HG03565 (cell line): ENCODE data around the gene SFXN5.

Source experiments
- ATAC-seq: cut with Tn5 transposase; IDR thresholded peaks from one replicate; pipeline ENCODE4 v1.9.1; 2021; ENCODE audit warnings: mild to moderate bottlenecking, moderate library complexity; ENCODE audit not compliant: unreplicated experiment

The SFXN5 gene

DNA sequence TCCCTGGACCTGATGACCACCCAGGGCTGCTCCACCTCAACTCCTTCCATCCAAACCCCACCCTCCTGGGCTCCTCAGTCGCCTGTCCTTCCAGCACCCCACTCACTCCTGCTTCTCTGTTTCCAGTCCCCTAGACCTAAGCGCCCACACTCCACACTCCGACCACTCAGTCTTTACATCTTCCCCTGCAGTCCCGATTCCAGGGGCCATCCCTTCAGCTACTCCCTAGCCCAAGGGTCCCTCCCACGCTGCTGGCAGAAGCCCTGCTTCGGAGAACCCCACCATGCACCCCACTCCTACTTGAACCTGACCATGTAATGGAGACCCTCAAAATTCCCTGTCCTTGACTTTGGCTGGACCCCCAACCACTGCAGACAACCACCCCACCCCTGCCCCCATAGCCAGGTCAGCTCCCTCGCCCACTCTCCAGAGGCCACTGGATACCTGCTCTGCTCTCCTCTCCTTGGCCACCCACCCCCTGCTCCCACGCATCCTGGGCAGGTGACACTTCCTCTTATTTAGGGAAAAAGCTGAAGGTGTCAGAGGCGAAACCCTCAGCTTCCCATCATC, 126.0 kb downstream of the SFXN5 start:
- no peak for ATAC-seq

- ATAC-seq = no peak
Measured at GRCh38 chr2:72944804-72945449, 126.6 kb downstream of the SFXN5 start.

DNA sequence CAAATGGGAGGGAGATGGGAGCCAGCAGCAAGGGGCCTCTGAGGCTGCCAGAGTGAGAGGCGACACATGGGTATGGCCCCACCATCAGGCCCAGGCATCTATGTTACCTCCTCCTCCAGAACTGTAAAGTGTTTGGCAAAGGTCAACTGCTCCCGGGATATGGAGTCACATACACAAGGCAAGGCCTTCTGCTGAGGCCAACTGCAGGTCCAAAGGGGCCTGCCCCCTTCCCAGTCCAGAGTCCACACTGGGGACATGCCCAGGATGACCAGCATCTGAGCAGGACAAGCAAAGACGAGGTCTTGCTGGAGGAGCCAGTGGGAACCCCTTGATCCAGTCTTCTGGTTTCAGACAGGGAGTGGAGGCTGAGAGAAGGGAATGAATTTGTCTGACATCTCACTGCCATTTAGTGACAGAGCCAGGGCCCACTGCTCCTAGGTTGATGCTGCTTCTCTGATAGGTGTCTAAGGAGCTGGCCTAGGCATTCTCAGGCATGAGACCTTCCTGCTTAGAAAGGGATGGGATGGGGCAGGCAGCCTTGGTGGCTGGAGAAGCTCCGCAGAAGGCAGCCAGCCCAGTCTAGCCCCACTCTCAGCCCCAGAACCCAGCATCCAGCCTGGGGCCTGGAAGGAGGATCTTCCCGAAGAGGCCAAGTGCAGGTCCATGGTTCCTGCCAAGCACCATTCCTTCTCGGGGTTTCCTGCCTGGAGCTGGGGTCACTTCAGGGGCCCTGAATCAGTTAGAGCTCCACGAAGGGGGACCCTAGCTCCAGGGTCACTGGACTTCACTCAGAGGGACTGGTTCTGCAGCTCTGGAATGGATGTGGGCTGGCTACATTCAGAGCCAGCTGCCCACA, 127.7 kb downstream of the SFXN5 start:
- ATAC-seq = no peak

GRCh38 chr2:72942881-72943418, 128.6 kb downstream of the SFXN5 start:
- no peak for ATAC-seq

- no peak for ATAC-seq
Measured at GRCh38 chr2:72942293-72942692, 129.2 kb downstream of the SFXN5 start.

DNA sequence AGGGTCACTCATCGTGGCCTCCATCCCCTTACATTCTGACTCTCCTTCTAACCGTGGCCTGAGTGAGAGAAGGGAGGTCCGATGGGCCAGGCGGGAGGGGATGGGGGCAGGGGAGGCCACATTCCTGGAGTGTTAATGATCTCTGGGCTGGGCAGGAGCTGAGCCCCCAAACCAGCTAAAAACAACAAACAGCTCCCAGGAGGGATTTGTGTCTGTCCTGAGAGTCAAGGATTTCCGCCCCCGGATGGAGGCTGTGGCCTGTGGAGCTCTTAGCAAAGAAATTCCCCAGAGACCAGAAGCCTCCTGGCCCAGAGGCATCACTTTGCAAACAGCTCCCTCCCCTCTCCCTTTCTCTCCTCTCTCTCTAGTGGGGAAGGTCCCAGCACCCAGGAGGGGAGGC, 130.7 kb downstream of the SFXN5 start:
- ATAC-seq = no peak

DNA sequence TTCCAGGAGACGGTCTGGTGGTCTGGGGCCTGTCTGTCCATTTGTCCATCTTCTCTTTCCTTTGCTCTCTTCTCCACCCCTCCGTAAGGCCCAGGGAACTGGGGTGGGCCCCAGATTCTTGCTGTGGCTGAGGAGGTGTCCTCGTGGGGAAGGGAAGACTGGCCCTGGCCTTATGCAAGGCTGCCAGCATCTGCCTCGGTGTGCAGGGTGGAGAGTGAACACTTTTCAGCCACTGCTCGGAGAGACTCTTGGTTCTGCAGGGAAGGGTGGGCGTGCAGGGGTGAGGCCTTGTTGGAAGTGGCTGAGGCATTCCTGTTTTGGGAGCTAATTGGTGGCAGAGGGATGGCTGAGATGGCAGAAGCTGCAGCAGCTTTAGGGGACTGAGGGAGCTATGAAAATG, 131.2 kb downstream of the SFXN5 start:
- no peak for ATAC-seq

DNA sequence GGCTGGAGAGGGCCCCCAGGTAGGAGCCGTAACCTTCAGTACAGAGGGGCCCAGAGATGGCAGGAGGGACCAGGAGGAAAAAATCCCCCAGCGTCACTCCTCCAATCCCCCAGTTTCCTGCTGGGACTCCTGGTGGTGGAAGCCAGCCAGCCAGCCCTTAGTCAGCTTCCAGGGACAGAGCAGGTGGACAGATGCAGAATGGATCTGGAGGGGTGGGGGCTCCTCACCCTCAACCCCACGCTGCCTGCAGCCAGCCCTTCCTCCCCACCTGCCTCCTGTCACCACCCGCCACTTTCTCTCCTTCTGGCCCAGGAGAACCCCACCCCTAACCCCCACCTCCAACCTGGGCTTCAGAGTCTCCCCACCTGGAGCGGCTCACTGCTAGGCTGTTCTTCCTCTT, 133.1 kb downstream of the SFXN5 start:
- ATAC-seq = no peak

DNA sequence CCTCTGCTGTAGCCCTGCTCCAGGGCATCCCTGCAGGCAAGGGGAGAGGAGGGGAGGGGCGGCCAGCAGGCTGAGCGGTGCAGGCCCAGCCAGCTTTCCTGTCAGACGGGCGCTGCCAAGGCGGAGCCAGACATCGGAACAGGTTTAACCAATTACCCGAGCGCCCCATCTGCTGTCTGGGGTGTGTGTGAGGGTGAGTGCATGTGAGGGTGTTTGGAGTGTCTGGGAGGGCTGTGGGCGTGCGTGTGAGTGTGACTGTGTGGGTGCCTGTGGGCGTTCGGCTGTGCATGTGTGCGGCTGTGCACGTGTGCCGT, 134.2 kb downstream of the SFXN5 start:
- no peak for ATAC-seq

- ATAC-seq = no peak
Measured at GRCh38 chr2:72936660-72937355, 134.7 kb downstream of the SFXN5 start.

- ATAC-seq = no peak
Measured at GRCh38 chr2:72935611-72935957, 135.9 kb downstream of the SFXN5 start.

- no peak for ATAC-seq
Measured at GRCh38 chr2:72934683-72935610, 136.6 kb downstream of the SFXN5 start.

- ATAC-seq = no peak
Measured at GRCh38 chr2:72933646-72934151, 137.8 kb downstream of the SFXN5 start.

DNA sequence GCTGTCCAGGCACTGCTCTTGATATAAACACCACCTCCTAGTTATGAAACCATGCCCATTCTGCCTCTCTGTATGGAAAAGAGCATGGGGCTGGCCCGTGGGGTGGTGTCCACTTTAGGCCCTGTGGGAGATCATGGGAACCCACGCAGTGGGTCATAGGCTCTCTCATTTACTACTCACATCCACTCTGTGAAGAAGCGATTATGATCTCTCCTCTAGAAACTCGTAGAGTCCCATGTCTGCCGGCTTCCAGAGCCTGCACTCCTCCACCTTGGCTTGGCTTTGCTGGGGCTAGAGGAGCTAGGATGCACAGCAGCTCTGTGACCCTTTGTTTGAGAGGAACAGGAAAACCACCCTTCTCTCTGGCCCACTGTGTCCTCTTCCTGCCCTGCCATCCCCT, 138.3 kb downstream of the SFXN5 start:
- no peak for ATAC-seq

DNA sequence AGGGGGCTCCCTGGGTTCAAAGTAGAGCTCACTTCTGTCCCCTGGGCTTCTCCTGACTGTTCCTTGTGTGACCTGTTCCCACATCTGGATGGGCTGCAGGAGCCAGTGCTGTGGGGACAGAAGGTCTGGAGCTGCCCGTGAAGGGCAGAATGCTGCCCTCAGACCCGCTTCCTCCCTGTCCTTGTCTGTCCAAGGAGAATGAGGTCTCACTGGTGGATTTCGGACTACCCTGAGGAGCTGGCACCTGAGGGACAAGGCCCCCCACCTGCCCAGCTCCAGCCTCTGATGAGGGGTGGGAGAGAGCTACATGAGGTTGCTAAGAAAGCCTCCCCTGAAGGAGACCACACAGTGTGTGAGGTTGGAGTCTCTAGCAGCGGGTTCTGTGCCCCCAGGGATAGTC, 138.7 kb downstream of the SFXN5 start:
- ATAC-seq = no peak

GRCh38 chr2:72932045-72932740, 139.3 kb downstream of the SFXN5 start:
- ATAC-seq = no peak

GRCh38 chr2:72931280-72931910, 140.1 kb downstream of the SFXN5 start:
- ATAC-seq = no peak

GRCh38 chr2:72929010-72929409, 142.5 kb downstream of the SFXN5 start:
- no peak for ATAC-seq
